ENCODE results near the gene PDE6A.

PDE6A gene

GRCh38 chr5:149915392-149916260 is 29.0 kb downstream of the PDE6A start:
- peaks cover 0 to 9% (median 6%) of the 10 kb centered on the region in 4 experiments for H3K4me1 ChIP-seq (ENCODE audit: control extremely low read depth in 1 of 4, control insufficient read depth in 4 of 4, insufficient read depth in 4 of 4, low read length in 3 of 4)
- no peak overlapping the region for H3K4me3 ChIP-seq (ENCODE audit: control insufficient read depth in 1 of 7, extremely low read depth in 1 of 7, insufficient read depth in 4 of 7, low read depth in 2 of 7, low read length in 6 of 7)
- H3K9me3 ChIP-seq (ENCODE audit: control extremely low read depth in 1 of 5, control insufficient read depth in 4 of 5, insufficient read depth in 2 of 5, low read depth in 1 of 5, low read length in 4 of 5) = no peaks in the 10 kb centered on the region
- 98% methylated on average over 6 of the region's 7 CpGs for WGBS (ENCODE audit: insufficient coverage)
- H3K27ac ChIP-seq (ENCODE audit: insufficient read depth in 1 of 2, low read depth in 1 of 2, low read length in 2 of 2, poor library complexity in 1 of 2, severe bottlenecking in 2 of 2) = no peak overlapping the region
- CTCF ChIA-PET = interaction anchor here (0.5 to 1.4 kb wide), 4 partner anchors 10 to 223 kb away, joined by 3 to 4 read pairs (median 3); no protein-coding TSS in a partner anchor
- no peaks in the 10 kb centered on the region for H3K36me3 ChIP-seq (ENCODE audit: control insufficient read depth in 4 of 4, insufficient read depth in 4 of 4, low read length in 3 of 4)
- no peaks in the 10 kb centered on the region for H3K27me3 ChIP-seq (replicated peaks in 2 of 5; ENCODE audit: control insufficient read depth in 4 of 5, insufficient read depth in 5 of 5, low read length in 4 of 5)
- POLR2A ChIA-PET = no interaction called here
- no peak for DNase-seq

- ChIA-PET POLR2A (interaction anchor here (0.6 kb wide), 1 partner anchor 48 kb away, joined by 5 read pairs; no protein-coding TSS in a partner anchor), CTCF (interaction anchor here (0.9 to 1.6 kb wide), 5 partner anchors 31 to 79 kb away, joined by 3 to 6 read pairs (median 4); partner anchors contain the start of genes PDE6A and SLC26A2)
- Histone ChIP-seq H3K36me3 (ENCODE audit: control insufficient read depth in 4 of 4, insufficient read depth in 4 of 4, low read length in 3 of 4) (no peaks in the 10 kb centered on the region), H3K27me3 (replicated peaks in 2 of 5; ENCODE audit: control insufficient read depth in 4 of 5, insufficient read depth in 5 of 5, low read length in 4 of 5) (no peaks in the 10 kb centered on the region), H3K4me1 (ENCODE audit: control extremely low read depth in 1 of 4, control insufficient read depth in 4 of 4, insufficient read depth in 4 of 4, low read length in 3 of 4) (peaks cover 0 to 9% (median 6%) of the 10 kb centered on the region in 4 experiments), H3K4me3 (ENCODE audit: control insufficient read depth in 1 of 7, extremely low read depth in 1 of 7, insufficient read depth in 4 of 7, low read depth in 2 of 7, low read length in 6 of 7) (no peak overlapping the region), H3K9me3 (ENCODE audit: control extremely low read depth in 1 of 5, control insufficient read depth in 4 of 5, insufficient read depth in 2 of 5, low read depth in 1 of 5, low read length in 4 of 5) (no peaks in the 10 kb centered on the region), H3K27ac (ENCODE audit: insufficient read depth in 1 of 2, low read depth in 1 of 2, low read length in 2 of 2, poor library complexity in 1 of 2, severe bottlenecking in 2 of 2) (no peak overlapping the region)
- 77% methylated on average over 6 of the region's 7 CpGs for WGBS (ENCODE audit: insufficient coverage)
- DNase-seq = peak in 2 of 3 donors; percentile 32 to 53
Measured at GRCh38 chr5:149913436-149914419, 30.9 kb downstream of the PDE6A start.

GRCh38 chr5:149912226-149912871 is 32.2 kb downstream of the PDE6A start:
- 86% methylated on average over 1 of the region's 3 CpGs for WGBS (ENCODE audit: insufficient coverage)
- POLR2A ChIA-PET = no interaction called here

GRCh38 chr5:149911031-149911430 is 33.6 kb downstream of the PDE6A start:
- no peaks in the 10 kb centered on the region for H3K9me3 ChIP-seq (ENCODE audit: control extremely low read depth in 1 of 5, control insufficient read depth in 4 of 5, insufficient read depth in 2 of 5, low read depth in 1 of 5, low read length in 4 of 5)
- 100% methylated on average over 1 of the region's 1 CpG for WGBS (ENCODE audit: insufficient coverage)

More at GRCh38 chr5:149912226-149912871, 32.2 kb downstream of the PDE6A start:
- Histone ChIP-seq H3K4me1 (ENCODE audit: control extremely low read depth in 1 of 4, control insufficient read depth in 4 of 4, insufficient read depth in 4 of 4, low read length in 3 of 4) (peaks cover 0 to 9% (median 6%) of the 10 kb centered on the region in 4 experiments), H3K9me3 (ENCODE audit: control extremely low read depth in 1 of 5, control insufficient read depth in 4 of 5, insufficient read depth in 2 of 5, low read depth in 1 of 5, low read length in 4 of 5) (no peaks in the 10 kb centered on the region), H3K4me3 (ENCODE audit: control insufficient read depth in 1 of 7, extremely low read depth in 1 of 7, insufficient read depth in 4 of 7, low read depth in 2 of 7, low read length in 6 of 7) (no peak overlapping the region), H3K27ac (ENCODE audit: insufficient read depth in 1 of 2, low read depth in 1 of 2, low read length in 2 of 2, poor library complexity in 1 of 2, severe bottlenecking in 2 of 2) (no peak overlapping the region), H3K27me3 (replicated peaks in 2 of 5; ENCODE audit: control insufficient read depth in 4 of 5, insufficient read depth in 5 of 5, low read length in 4 of 5) (no peaks in the 10 kb centered on the region), H3K36me3 (ENCODE audit: control insufficient read depth in 4 of 4, insufficient read depth in 4 of 4, low read length in 3 of 4) (no peaks in the 10 kb centered on the region)
- peak in 2 of 3 donors; percentile 14 to 43 for DNase-seq
- CTCF ChIA-PET = interaction anchor here (0.7 to 1.6 kb wide), 5 partner anchors 10 to 681 kb away, joined by 3 to 6 read pairs (median 4); partner anchors contain the start of gene SLC26A2

GRCh38 chr5:149907828-149908227 is 36.8 kb downstream of the PDE6A start:
- no peaks in the 10 kb centered on the region for H3K9me3 ChIP-seq (ENCODE audit: control extremely low read depth in 1 of 5, control insufficient read depth in 4 of 5, insufficient read depth in 2 of 5, low read depth in 1 of 5, low read length in 4 of 5)
- no peaks in the 10 kb centered on the region for H3K27me3 ChIP-seq (replicated peaks in 2 of 5; ENCODE audit: control insufficient read depth in 4 of 5, insufficient read depth in 5 of 5, low read length in 4 of 5)
- POLR2A ChIA-PET = no interaction called here
- DNase-seq = no peak
- CTCF ChIA-PET = interaction anchor here (0.9 kb wide), 1 partner anchor 41 kb away, joined by 3 read pairs; no protein-coding TSS in a partner anchor
- H3K4me1 ChIP-seq (ENCODE audit: control extremely low read depth in 1 of 4, control insufficient read depth in 4 of 4, insufficient read depth in 4 of 4, low read length in 3 of 4) = peaks cover 0 to 6% (median 0%) of the 10 kb centered on the region in 4 experiments
- H3K36me3 ChIP-seq (ENCODE audit: control insufficient read depth in 4 of 4, insufficient read depth in 4 of 4, low read length in 3 of 4) = no peaks in the 10 kb centered on the region
- no peak overlapping the region for H3K4me3 ChIP-seq (ENCODE audit: control insufficient read depth in 1 of 7, extremely low read depth in 1 of 7, insufficient read depth in 4 of 7, low read depth in 2 of 7, low read length in 6 of 7)
- 80% methylated on average over 1 of the region's 3 CpGs for WGBS (ENCODE audit: insufficient coverage)
- no peak overlapping the region for H3K27ac ChIP-seq (ENCODE audit: insufficient read depth in 1 of 2, low read depth in 1 of 2, low read length in 2 of 2, poor library complexity in 1 of 2, severe bottlenecking in 2 of 2)

More at GRCh38 chr5:149911031-149911430, 33.6 kb downstream of the PDE6A start:
- H3K27me3 ChIP-seq (replicated peaks in 2 of 5; ENCODE audit: control insufficient read depth in 4 of 5, insufficient read depth in 5 of 5, low read length in 4 of 5) = no peaks in the 10 kb centered on the region
- H3K4me1 ChIP-seq (ENCODE audit: control extremely low read depth in 1 of 4, control insufficient read depth in 4 of 4, insufficient read depth in 4 of 4, low read length in 3 of 4) = peaks cover 0 to 9% (median 6%) of the 10 kb centered on the region in 4 experiments
- POLR2A ChIA-PET = no interaction called here
- CTCF ChIA-PET = interaction anchor here (0.7 kb wide), 2 partner anchors 26 to 48 kb away, joined by 3 read pairs; no protein-coding TSS in a partner anchor
- DNase-seq = no peak
- H3K27ac ChIP-seq (ENCODE audit: insufficient read depth in 1 of 2, low read depth in 1 of 2, low read length in 2 of 2, poor library complexity in 1 of 2, severe bottlenecking in 2 of 2) = no peak overlapping the region
- no peak overlapping the region for H3K4me3 ChIP-seq (ENCODE audit: control insufficient read depth in 1 of 7, extremely low read depth in 1 of 7, insufficient read depth in 4 of 7, low read depth in 2 of 7, low read length in 6 of 7)
- H3K36me3 ChIP-seq (ENCODE audit: control insufficient read depth in 4 of 4, insufficient read depth in 4 of 4, low read length in 3 of 4) = no peaks in the 10 kb centered on the region

GRCh38 chr5:149904977-149905376 is 39.6 kb downstream of the PDE6A start:
- Histone ChIP-seq H3K4me3 (ENCODE audit: control insufficient read depth in 1 of 7, extremely low read depth in 1 of 7, insufficient read depth in 4 of 7, low read depth in 2 of 7, low read length in 6 of 7) (no peak overlapping the region), H3K27ac (ENCODE audit: insufficient read depth in 1 of 2, low read depth in 1 of 2, low read length in 2 of 2, poor library complexity in 1 of 2, severe bottlenecking in 2 of 2) (no peak overlapping the region), H3K4me1 (ENCODE audit: control extremely low read depth in 1 of 4, control insufficient read depth in 4 of 4, insufficient read depth in 4 of 4, low read length in 3 of 4) (peaks cover 0 to 6% (median 0%) of the 10 kb centered on the region in 4 experiments), H3K27me3 (replicated peaks in 2 of 5; ENCODE audit: control insufficient read depth in 4 of 5, insufficient read depth in 5 of 5, low read length in 4 of 5) (no peaks in the 10 kb centered on the region), H3K36me3 (ENCODE audit: control insufficient read depth in 4 of 4, insufficient read depth in 4 of 4, low read length in 3 of 4) (no peaks in the 10 kb centered on the region), H3K9me3 (ENCODE audit: control extremely low read depth in 1 of 5, control insufficient read depth in 4 of 5, insufficient read depth in 2 of 5, low read depth in 1 of 5, low read length in 4 of 5) (no peaks in the 10 kb centered on the region)
- ChIA-PET CTCF (no interaction called here), POLR2A (no interaction called here)
- DNase-seq = no peak

Data from common myeloid progenitor, CD34-positive (primary cell).